ENCODE results near the gene PDCD6IP. TPM values are rescaled to one million over a fixed set of nuclear protein-coding genes. Genes with fewer than 3 reads are reported as not detected.
A peak's percentile ranks its signal among the peaks of the same experiment; 100 is the strongest.

Gene PDCD6IP
- total and polyA plus RNA-seq, 7 donors: 30.6 to 152 (median 116) TPM

DNA sequence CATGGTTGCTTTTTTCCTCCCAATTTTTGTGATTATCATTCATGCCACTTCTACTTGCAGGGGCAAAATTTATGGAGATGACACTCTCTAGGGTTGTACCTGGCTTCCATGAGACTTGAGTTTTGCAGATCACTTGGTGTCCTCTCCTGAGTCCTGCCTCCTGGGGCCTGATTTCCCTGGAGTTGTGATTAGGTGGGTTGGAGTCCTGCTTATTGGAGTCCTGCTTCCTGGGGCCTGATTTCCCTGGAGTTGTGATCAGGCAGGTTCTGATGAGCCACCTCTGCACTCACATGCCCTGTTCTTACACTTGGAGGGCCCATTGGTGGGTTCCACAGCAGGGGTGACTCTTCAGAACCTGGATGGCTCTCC, 102.0 kb downstream of the PDCD6IP start:
- no peak for TF ChIP-seq CTCF (IDR thresholded peaks at IDR 0.05)
- no peaks in the 10 kb centered on the region for H3K36me3 ChIP-seq (ENCODE audit: insufficient read depth in 1 of 2, low read depth in 1 of 2)
- intact Hi-C loops (cut with DNase I): no loop called here
- no peaks in the 10 kb centered on the region for H3K9me3 ChIP-seq
- no peaks in the 10 kb centered on the region for H3K4me1 ChIP-seq
- no peak overlapping the region for H3K27ac ChIP-seq
- no peak for ATAC-seq
- H3K27me3 ChIP-seq (ENCODE audit: insufficient read depth in 3 of 3, low read length in 2 of 3): no peaks in the 10 kb centered on the region
- no peak overlapping the region for H3K4me3 ChIP-seq
- no peak for DNase-seq

DNA sequence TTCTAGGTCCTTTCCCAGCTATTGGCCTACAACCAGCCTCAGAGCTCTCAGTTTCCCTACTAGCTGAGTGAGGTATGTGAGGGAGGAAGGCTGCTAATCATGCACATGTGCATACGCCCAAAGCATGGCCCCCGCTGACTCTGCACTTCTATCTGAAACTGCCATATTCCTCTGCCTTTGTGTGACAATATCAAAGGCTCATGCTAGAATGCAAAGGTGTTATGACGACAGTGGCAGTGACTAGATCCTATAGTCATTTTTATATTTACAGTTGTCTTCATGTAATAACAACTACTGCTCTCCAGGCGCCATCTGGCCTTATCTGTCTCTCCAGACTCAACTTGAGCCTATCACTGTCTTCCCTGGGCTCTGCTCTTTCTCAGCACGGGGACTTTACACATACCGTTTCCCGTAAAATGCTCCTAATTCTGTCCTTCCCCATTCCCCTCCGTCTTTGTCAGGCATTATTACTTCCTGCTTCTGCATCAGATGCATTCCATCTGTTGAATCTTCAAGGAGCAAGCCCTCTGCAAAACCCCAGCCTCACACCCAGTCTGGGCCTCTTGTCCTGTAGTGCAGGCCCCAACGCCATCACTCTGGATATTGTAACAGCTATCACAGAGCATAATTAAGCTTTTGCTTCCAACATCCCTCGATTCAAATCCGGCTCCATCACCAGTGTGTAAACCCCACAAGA, 102.5 kb downstream of the PDCD6IP start:
- Histone ChIP-seq H3K4me1 (no peaks in the 10 kb centered on the region), H3K36me3 (ENCODE audit: insufficient read depth in 1 of 2, low read depth in 1 of 2) (no peaks in the 10 kb centered on the region), H3K4me3 (no peak overlapping the region), H3K9me3 (no peaks in the 10 kb centered on the region), H3K27me3 (ENCODE audit: insufficient read depth in 3 of 3, low read length in 2 of 3) (no peaks in the 10 kb centered on the region), H3K27ac (no peak overlapping the region)
- intact Hi-C loops (cut with DNase I): no loop called here
- DNase-seq: no peak
- WGBS, 3 donors: 84 to 85% (median 84%) methylated on average over 11 of the region's 11 CpGs
- TF ChIP-seq CTCF (IDR thresholded peaks at IDR 0.05): no peak
- ATAC-seq: no peak

DNA sequence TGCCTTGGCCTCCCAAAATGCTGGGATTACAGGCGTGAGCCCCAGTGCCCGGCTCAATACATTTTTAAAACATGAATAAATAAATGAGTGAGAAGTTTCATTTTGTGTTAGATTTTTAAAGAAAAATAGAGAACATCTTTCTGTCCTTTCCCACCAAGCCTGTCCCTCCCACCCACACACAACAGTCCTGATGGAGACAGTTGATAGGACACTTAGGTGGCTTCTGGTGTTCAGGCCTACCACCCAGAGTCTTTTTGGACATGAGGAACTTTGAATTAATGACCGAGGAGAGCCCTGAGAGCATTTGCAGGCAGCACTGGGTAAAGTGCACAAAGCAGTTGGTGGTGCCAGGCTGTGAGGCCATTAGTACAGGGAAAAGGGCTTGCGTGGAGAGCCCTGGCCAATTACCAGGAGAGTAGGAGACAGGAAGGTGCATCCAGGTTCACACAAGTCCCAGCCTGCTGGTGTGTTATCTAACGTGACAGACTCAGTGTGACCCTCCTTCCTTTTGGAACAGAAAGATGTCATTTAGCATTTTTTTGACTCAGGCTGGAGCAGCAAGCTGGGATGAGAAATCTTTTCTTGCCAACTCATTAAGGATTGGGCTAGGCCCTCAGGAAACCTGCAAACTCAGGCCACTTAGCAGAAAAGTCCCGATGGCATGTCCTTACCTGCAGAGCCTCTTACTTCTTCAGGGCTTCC, 103.6 kb downstream of the PDCD6IP start:
- H3K27ac ChIP-seq: no peak overlapping the region
- no peaks in the 10 kb centered on the region for H3K9me3 ChIP-seq
- H3K4me1 ChIP-seq: no peaks in the 10 kb centered on the region
- no peaks in the 10 kb centered on the region for H3K27me3 ChIP-seq (ENCODE audit: insufficient read depth in 3 of 3, low read length in 2 of 3)
- DNase-seq (no peak), ATAC-seq (no peak)
- H3K4me3 ChIP-seq: no peak overlapping the region
- H3K36me3 ChIP-seq (ENCODE audit: insufficient read depth in 1 of 2, low read depth in 1 of 2): no peaks in the 10 kb centered on the region
- no peak for TF ChIP-seq CTCF (IDR thresholded peaks at IDR 0.05)
- intact Hi-C loops (cut with DNase I): no loop called here
- 78 to 82% (median 79%) methylated on average over 6 of the region's 6 CpGs for WGBS, 3 donors

DNA sequence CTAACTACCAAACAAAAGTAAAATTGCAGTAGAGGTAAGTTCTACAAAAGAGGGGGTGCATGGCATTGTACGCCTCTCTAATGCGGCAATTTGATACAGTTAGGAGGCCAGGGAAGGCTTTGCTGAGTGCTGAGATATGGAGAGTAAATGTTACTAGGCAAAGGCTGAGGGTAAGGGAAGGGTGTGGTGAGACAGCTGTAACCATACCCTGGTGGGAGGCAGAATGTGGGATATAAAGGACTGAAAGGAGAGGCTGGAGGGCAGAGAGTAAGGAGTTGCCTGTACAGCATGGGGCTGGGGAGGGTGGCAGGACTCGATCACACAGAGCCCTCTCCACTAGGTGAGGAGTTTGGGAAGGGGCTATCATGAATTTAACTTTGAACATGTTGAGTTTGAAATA, 106.3 kb downstream of the PDCD6IP start:
- DNase-seq (no peak), ATAC-seq (peak; percentile 24 to 49 (median 35))
- no peak for TF ChIP-seq CTCF (IDR thresholded peaks at IDR 0.05)
- Histone ChIP-seq H3K27me3 (ENCODE audit: insufficient read depth in 3 of 3, low read length in 2 of 3) (no peaks in the 10 kb centered on the region), H3K4me3 (no peak overlapping the region), H3K36me3 (ENCODE audit: insufficient read depth in 1 of 2, low read depth in 1 of 2) (no peaks in the 10 kb centered on the region), H3K4me1 (no peaks in the 10 kb centered on the region), H3K9me3 (no peaks in the 10 kb centered on the region), H3K27ac (peak overlapping the region; percentile 61)
- intact Hi-C loops (cut with DNase I): no loop called here
- 87 to 94% (median 89%) methylated on average over 3 of the region's 3 CpGs for WGBS, 3 donors

Data from psoas muscle (tissue), 8 donors.